Parathyroid adenoma (tissue), 2 donors: ENCODE measurements around the gene FLNB.
A peak's percentile ranks its signal among the peaks of the same experiment; 100 is the strongest.

Experiments used
- H2AFZ ChIP-seq: fragments of 300-600 bp; sonication (generic); one replicate; pipeline ENCODE4 v1.7.0; 2017; ENCODE audit warnings: antibody characterized with exemption, mild to moderate bottlenecking
- H3K27ac ChIP-seq: fragments of 300-600 bp; sonication (generic); one replicate; pipeline ENCODE4 v1.7.0; 2017
- H3K27me3 ChIP-seq: fragments of 300-600 bp; sonication (generic); one replicate; pipeline ENCODE4 v1.7.0; 2017; ENCODE audit warnings: low read length; ENCODE audit not compliant: control insufficient read depth, insufficient read depth
- H3K36me3 ChIP-seq: fragments of 300-600 bp; sonication (generic); one replicate; pipeline ENCODE4 v1.7.0; 2017; ENCODE audit warnings: low read length; ENCODE audit not compliant: control insufficient read depth, insufficient read depth
- H3K4me1 ChIP-seq: fragments of 300-600 bp; sonication (generic); one replicate; pipeline ENCODE4 v1.7.0; 2017; ENCODE audit warnings: control low read depth
- H3K4me2 ChIP-seq: fragments of 300-600 bp; sonication (generic); one replicate; pipeline ENCODE4 v1.7.0; 2017; ENCODE audit warnings: low read length
- H3K4me3 ChIP-seq: fragments of 300-600 bp; sonication (generic); one replicate; pipeline ENCODE4 v1.7.0; 2017; ENCODE audit warnings: low read depth, low read length
- H3K79me2 ChIP-seq: fragments of 300-600 bp; sonication (generic); one replicate; pipeline ENCODE4 v1.7.0; 2017; ENCODE audit warnings: control low read depth
- H3K9ac ChIP-seq: fragments of 300-600 bp; sonication (generic); one replicate; pipeline ENCODE4 v1.7.0; 2017; ENCODE audit warnings: mild to moderate bottlenecking
- H3K9me3 ChIP-seq: fragments of 300-600 bp; sonication (generic); one replicate; pipeline ENCODE4 v1.7.0; 2017; ENCODE audit warnings: low read length; ENCODE audit not compliant: control insufficient read depth
- TF ChIP-seq, protein P1 (sequence below): fragments of 300-600 bp; sonication (generic); IDR thresholded peaks from one replicate; pipeline ENCODE4 v1.7.0; 2017; ENCODE audit warnings: antibody characterized with exemption, mild to moderate bottlenecking
- donor health status: primary hyperparathyroidism.

The FLNB gene

DNA sequence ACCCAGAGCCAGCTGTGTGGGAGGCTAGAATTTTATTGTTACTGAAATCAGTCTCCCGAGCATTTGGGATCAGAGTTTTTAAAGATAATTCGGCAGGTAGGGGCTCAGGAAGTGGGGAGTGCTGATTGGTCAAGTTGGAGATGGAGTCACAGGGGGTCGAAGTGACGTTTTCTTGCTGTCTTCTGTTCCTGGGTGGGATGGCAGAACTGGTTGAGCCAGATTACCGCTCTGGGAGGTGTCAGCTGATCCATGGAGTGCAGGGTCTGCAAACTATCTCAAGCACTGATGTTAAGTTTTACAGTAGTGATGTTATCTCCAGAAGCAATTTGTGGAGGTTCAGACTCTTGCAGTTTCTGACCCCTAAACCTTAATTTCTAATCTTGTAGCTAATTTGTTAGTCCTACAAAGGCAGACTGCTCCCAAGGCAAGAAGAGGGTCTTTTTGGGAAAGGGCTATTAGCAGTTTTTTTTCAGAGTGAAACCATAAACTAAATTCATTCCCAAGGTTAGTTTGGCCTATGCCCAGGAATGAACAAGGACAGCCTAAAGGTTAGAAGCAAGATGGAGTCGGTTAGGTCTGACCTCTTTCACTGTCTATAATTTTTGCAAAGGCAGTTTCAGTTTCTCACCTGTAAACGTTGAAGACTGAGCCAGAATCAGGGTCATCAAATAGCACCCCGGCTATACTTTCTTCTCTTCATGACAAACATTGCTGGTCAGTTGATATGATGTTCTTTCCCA, 28.2 kb downstream of the FLNB start:
- peak overlapping the region; percentile 10 for H3K27ac ChIP-seq
- H3K4me2 ChIP-seq = peak overlapping the region; percentile 34
- no peaks in the 10 kb centered on the region for H3K27me3 ChIP-seq
- peaks cover 19% of the 10 kb centered on the region for H3K4me1 ChIP-seq
- H3K36me3 ChIP-seq = no peaks in the 10 kb centered on the region
- H3K79me2 ChIP-seq = peaks cover 23% of the 10 kb centered on the region
- no peak overlapping the region for H3K9ac ChIP-seq
- no peak overlapping the region for H2AFZ ChIP-seq
- no peaks in the 10 kb centered on the region for H3K9me3 ChIP-seq
- TF ChIP-seq, protein P1, sequence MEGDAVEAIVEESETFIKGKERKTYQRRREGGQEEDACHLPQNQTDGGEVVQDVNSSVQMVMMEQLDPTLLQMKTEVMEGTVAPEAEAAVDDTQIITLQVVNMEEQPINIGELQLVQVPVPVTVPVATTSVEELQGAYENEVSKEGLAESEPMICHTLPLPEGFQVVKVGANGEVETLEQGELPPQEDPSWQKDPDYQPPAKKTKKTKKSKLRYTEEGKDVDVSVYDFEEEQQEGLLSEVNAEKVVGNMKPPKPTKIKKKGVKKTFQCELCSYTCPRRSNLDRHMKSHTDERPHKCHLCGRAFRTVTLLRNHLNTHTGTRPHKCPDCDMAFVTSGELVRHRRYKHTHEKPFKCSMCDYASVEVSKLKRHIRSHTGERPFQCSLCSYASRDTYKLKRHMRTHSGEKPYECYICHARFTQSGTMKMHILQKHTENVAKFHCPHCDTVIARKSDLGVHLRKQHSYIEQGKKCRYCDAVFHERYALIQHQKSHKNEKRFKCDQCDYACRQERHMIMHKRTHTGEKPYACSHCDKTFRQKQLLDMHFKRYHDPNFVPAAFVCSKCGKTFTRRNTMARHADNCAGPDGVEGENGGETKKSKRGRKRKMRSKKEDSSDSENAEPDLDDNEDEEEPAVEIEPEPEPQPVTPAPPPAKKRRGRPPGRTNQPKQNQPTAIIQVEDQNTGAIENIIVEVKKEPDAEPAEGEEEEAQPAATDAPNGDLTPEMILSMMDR = no peak
- no peak overlapping the region for H3K4me3 ChIP-seq

- no peaks in the 10 kb centered on the region for H3K27me3 ChIP-seq
- H3K9me3 ChIP-seq = no peaks in the 10 kb centered on the region
- peaks cover 18% of the 10 kb centered on the region for H3K79me2 ChIP-seq
- H3K4me1 ChIP-seq = peaks cover 19% of the 10 kb centered on the region
- H3K4me3 ChIP-seq = no peak overlapping the region
- no peak overlapping the region for H3K9ac ChIP-seq
- no peak overlapping the region for H3K27ac ChIP-seq
- TF ChIP-seq, protein P1 = no peak
- H3K36me3 ChIP-seq = no peaks in the 10 kb centered on the region
- no peak overlapping the region for H2AFZ ChIP-seq
- H3K4me2 ChIP-seq = no peak overlapping the region
These were observed 29.1 kb downstream of the FLNB start for GRCh38 chr3:58037141-58037910.

- TF ChIP-seq, protein P1 = no peak
- Histone ChIP-seq H3K4me3 (no peak overlapping the region), H3K27ac (no peak overlapping the region), H3K27me3 (no peaks in the 10 kb centered on the region), H3K4me2 (no peak overlapping the region), H3K9me3 (no peaks in the 10 kb centered on the region), H3K4me1 (peaks cover 20% of the 10 kb centered on the region), H3K79me2 (peaks cover 18% of the 10 kb centered on the region), H2AFZ (no peak overlapping the region), H3K36me3 (no peaks in the 10 kb centered on the region), H3K9ac (no peak overlapping the region)
These were observed 30.6 kb downstream of the FLNB start for GRCh38 chr3:58038675-58039292.

DNA sequence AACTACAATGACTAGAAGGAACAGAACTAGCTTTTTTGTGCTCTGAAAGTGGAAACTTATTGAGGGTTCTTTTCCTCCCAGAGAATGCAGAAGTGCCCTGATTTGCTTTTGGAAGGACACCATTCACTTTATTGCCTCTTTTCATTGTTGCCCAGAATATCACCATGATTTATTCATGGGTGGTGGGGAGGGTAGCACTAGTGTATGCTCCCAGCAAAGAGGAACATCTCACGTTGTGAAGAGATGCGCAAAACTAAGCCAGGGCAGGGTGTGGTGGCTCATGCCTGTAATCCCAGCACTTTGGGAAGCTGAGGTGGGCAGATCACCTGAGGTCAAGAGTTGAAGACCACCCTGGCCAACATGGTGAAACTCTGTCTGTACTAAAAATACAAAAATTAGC, 31.4 kb downstream of the FLNB start:
- Histone ChIP-seq H2AFZ (no peak overlapping the region), H3K4me3 (no peak overlapping the region), H3K4me1 (peaks cover 22% of the 10 kb centered on the region), H3K36me3 (no peaks in the 10 kb centered on the region), H3K9me3 (no peaks in the 10 kb centered on the region), H3K79me2 (peaks cover 22% of the 10 kb centered on the region), H3K27me3 (no peaks in the 10 kb centered on the region), H3K27ac (no peak overlapping the region), H3K9ac (no peak overlapping the region), H3K4me2 (no peak overlapping the region)
- TF ChIP-seq, protein P1 = no peak
